ENCODE results near the gene CROCC2. TPM values are rescaled to one million over a fixed set of nuclear protein-coding genes. Genes with fewer than 3 reads are reported as not detected.

Gene CROCC2
- total RNA-seq, 4 donors from 2014 or later: 0.06 to 0.12 TPM; not detected in 2

DNA sequence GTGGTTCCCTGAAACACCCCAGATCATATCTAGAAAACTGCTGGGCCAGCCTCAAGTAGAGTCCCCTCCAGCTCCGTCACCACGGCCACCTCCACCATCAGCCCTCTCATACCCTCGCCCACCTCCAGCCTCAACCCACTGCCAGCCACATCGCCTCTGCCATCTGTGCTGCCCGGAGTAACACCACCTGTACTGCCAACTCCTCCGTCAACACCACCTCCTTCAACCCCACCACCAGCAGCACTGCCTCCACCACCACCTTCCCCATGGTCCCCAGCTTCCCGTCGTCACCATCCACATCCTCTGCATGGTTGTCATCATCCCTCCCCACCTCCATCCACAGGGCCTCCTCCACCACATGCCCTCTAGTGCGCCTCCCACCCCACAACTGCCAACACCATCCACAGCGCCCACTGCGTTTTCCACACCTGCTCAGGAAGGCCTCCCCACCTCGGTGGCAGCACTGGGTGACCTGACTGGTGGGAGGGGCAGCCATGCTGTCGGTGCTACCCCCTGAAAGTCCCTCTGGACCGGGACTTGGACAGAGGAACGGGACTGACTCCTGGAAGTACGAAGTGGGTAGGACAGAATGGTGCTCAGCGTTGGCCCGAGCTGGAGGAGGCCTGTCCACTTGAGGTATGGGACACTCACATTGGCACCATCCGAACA lies 93.9 kb downstream of the CROCC2 start:
- DNase-seq (ENCODE audit: low spot score) (no peak), ATAC-seq (ENCODE audit: low FRiP score) (no peak)
- TF ChIP-seq, protein P1, sequence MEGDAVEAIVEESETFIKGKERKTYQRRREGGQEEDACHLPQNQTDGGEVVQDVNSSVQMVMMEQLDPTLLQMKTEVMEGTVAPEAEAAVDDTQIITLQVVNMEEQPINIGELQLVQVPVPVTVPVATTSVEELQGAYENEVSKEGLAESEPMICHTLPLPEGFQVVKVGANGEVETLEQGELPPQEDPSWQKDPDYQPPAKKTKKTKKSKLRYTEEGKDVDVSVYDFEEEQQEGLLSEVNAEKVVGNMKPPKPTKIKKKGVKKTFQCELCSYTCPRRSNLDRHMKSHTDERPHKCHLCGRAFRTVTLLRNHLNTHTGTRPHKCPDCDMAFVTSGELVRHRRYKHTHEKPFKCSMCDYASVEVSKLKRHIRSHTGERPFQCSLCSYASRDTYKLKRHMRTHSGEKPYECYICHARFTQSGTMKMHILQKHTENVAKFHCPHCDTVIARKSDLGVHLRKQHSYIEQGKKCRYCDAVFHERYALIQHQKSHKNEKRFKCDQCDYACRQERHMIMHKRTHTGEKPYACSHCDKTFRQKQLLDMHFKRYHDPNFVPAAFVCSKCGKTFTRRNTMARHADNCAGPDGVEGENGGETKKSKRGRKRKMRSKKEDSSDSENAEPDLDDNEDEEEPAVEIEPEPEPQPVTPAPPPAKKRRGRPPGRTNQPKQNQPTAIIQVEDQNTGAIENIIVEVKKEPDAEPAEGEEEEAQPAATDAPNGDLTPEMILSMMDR (IDR thresholded peaks at IDR 0.05): no peak

DNA sequence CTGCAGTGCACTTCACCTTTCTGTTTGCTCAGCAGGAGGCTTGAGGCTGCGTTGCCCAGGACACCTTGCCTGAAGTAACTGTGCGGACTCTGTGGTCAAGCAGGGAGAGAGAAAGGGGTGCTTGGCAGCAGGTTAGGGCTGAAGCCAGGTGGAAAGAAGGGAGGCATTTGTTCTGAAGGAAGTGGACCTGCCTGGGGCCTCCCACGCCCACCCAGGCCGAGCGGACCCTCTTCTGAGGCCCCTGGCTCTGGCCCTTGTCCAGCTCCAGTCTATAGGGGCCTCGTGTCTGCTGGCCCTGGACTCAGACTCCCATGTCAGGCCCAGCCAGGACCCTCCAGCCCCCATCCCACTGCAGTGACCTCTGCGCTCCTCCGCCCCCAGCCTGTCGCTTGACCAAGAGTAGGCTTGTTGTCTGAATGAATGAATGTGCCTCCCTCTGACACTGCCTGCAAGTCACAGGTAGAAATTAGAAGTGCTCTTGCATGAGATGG lies 94.7 kb downstream of the CROCC2 start:
- ATAC-seq (ENCODE audit: low FRiP score) (no peak), DNase-seq (ENCODE audit: low spot score) (no peak)
- TF ChIP-seq, protein P1 (IDR thresholded peaks at IDR 0.05): no peak

DNA sequence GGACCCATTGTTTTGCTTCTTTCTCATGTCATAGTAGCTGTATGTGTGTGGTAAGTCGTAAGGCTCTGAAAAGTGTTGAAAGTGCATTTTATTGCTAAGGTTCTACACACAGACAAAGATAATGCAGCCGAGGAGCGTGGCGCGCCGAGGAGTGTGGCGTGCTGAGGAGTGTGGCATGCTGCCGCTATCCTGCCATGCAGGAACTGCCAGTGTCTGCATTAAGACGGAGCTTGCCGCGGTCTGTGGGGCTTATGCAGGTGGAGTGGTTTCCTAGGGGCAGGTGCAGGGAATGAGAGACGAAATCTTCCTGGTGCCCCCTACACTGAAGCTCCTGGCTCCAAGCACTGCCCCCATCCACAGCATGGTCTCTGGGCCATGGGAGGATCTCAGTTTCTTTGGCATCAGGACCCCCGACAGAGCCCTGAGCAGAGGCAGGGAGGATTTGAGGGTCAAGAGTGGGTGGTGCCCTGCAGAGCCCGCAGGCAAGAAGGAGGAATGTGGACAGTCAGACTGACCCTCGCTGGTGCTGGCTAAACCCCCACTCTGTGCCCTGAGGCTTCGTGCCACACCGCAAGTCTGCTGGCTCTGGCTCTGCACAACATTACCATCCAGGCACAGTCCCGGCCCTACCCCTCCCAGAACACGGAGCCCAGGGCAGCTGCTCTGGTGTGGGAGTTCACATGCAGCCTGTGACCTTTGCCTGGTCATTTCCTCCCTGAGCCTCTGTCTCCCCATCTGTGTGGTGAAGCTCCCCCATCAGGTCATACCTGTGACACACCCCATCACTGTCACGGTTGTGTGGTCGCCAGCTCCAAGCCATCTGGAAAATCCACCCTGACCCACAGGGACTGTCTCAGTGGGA lies 95.5 kb downstream of the CROCC2 start:
- TF ChIP-seq, protein P1 (IDR thresholded peaks at IDR 0.05): no peak
- ATAC-seq (ENCODE audit: low FRiP score) (no peak), DNase-seq (ENCODE audit: low spot score) (no peak)

DNA sequence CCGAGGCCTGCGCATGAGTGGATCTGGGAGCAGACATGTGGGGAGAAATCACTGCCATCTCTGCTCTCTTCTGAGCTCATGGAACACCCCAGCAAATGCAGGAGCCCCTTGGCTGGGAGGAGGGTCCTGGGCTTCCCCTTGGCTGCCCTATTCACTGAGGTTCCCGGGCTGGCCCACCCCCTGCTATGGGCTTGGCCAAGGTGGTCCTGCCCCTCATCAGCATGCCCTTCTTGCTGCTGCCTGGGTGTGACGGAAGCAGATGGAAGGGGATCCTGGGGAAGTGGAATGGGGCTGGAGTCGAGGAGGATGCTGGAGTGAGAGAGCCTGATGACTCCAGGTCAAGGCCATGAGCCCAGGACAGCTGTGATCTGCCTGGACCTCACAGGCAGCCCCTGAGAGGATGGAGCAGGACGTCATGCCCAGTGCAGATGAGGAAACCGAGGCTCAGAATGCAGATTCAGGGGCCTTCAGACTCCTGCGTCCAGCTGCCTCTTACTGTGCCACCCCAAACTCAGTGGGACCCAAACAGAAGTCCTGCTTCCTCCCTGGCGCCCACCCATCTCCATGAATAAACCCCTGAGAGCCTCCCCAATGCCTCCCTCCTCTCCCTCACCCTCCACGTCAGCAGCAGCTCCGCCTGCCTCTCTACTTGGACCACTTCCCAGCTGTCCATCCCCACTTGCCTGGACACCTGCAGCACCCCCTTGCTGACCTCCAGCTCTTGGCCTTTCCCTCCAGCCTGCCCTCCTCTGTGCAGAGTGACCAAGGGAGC lies 96.3 kb downstream of the CROCC2 start:
- TF ChIP-seq, protein P1 (IDR thresholded peaks at IDR 0.05): no peak
- no peak for ATAC-seq (ENCODE audit: low FRiP score)
- no peak for DNase-seq (ENCODE audit: low spot score)

DNA sequence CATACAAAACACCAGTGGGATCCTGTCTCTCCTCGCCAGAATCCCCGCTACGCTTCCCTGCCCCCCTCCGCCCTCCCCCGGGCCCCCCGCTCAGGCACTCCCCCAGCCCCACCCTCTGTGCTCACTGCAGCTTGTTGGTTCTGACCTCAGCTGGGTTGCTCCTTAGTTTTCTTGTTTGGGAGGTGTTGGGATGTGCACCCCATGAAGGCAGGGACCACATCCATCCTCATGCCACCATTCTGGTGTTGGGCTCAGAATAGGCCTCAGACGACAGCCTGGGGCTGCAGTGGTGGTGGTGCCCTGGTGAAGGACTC lies 96.9 kb downstream of the CROCC2 start:
- no peak for ATAC-seq (ENCODE audit: low FRiP score)
- TF ChIP-seq, protein P1 (IDR thresholded peaks at IDR 0.05): no peak
- DNase-seq (ENCODE audit: low spot score): no peak

DNA sequence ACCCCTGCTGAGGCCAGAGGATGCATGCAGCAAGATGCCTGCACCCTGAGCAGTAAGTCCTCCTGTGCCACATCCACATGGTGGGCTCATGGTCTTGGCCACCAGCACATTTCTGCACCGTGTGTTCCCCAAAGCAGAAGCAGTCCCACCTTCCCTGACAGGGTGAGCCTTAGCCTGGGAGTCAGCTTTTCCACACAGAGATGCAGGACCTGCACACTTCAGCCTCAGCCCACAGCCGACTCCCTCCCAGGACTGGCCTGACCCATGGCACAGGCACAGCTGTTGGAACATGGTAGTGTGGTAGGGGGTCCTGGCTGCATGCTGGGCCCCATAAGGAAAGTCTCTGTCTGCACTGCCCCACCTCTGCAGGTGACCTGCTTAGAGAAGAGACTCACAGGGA lies 97.2 kb downstream of the CROCC2 start:
- TF ChIP-seq, protein P1 (IDR thresholded peaks at IDR 0.05): no peak
- DNase-seq (ENCODE audit: low spot score): no peak
- no peak for ATAC-seq (ENCODE audit: low FRiP score)

All from omental fat pad (tissue), 4 donors.